Thyroid gland (tissue), 4 donors: ENCODE measurements around the gene SLC6A7. TPM values are rescaled to one million over a fixed set of nuclear protein-coding genes. Genes with fewer than 3 reads are reported as not detected.

ENCODE experiments used
- DNase-seq, 2 donors: peaks; one replicate each; pipeline ENCODE4 v3.0.0-alpha.2; 2019
- H3K27ac ChIP-seq, 3 donors: fragments of 200-600 bp; sonication (generic); 1 replicate in 2 of 3; 2 replicates in 1 of 3; pipeline ENCODE4 v1.5.1; 2016 to 2019; ENCODE audit warnings: mild to moderate bottlenecking in 1 of 3, moderate library complexity in 1 of 3
- H3K27me3 ChIP-seq: fragments of 200-600 bp; sonication (generic); one replicate; pipeline ENCODE4 v1.5.1; 2019
- H3K36me3 ChIP-seq, 2 donors: fragments of 200-600 bp; sonication (generic); one replicate each; pipeline ENCODE4 v1.5.1; 2016 to 2019
- H3K4me1 ChIP-seq, 2 donors: fragments of 200-600 bp; sonication (generic); one replicate each; pipeline ENCODE4 v1.5.1; 2017 to 2019
- H3K4me3 ChIP-seq, 3 donors: fragments of 200-600 bp; sonication (generic); replicated peaks in 1 of 3; 1 replicate in 2 of 3; 2 replicates in 1 of 3; pipeline ENCODE4 v1.5.1; 2016; ENCODE audit warnings: mild to moderate bottlenecking in 1 of 3
- H3K9me3 ChIP-seq: fragments of 200-600 bp; sonication (generic); one replicate; pipeline ENCODE4 v1.5.1; 2017
- CTCF ChIP-seq, 6 experiments: fragments of 200-600 bp in 3 of 6; fragments of 450-650 bp in 3 of 6; sonication (generic) in 3 of 6; IDR thresholded peaks; one replicate each; pipeline ENCODE4 v1.5.1; 2016 to 2019; ENCODE audit warnings: antibody characterized with exemption in 6 of 6, mild to moderate bottlenecking in 2 of 6, inconsistent platforms in 1 of 6, moderate library complexity in 1 of 6
- POLR2A ChIP-seq, 2 donors: fragments of 450-650 bp; IDR thresholded peaks; one replicate each; pipeline ENCODE4 v1.6.1; 2017; ENCODE audit warnings: antibody characterized with exemption in 2 of 2, mild to moderate bottlenecking in 2 of 2, moderate library complexity in 1 of 2
- WGBS, 2 donors: methylation state at CpG; one replicate each; pipeline ENCODE4 v1.1.5; 2017; 5-methylcytosine and 5-hydroxymethylcytosine counted together
- intact Hi-C: fragments of 100-400 bp; cut with DNase I; formaldehyde crosslinking; loops from one replicate; pipeline ENCODE4 v1.15.1; 2023
- total RNA-seq, 4 donors: library from RNA; depleted of rRNA; stranded (reverse); fragments of >200 nt; gene quantifications; one replicate each; pipeline ENCODE4 v1.2.3, GENCODE V29; 2016

The SLC6A7 gene
- total RNA-seq, 4 donors from 2014 or later: not detected

- Histone ChIP-seq H3K27me3 (peaks cover 3% of the 10 kb centered on the region), H3K9me3 (no peaks in the 10 kb centered on the region), H3K36me3 (no peaks in the 10 kb centered on the region), H3K4me3 (no peak overlapping the region), H3K4me1 (peaks cover 0 to 10% of the 10 kb centered on the region in 2 donors), H3K27ac (peak overlapping the region; percentile 38 to 49 (median 46))
- DNase-seq: no peak
- 64 to 67% methylated on average over 6 of the region's 6 CpGs for WGBS, 2 donors
- intact Hi-C loops: no loop called here
- no peak for TF ChIP-seq CTCF (IDR thresholded peaks at IDR 0.05)
- TF ChIP-seq POLR2A (IDR thresholded peaks at IDR 0.05): no peak
Observed at GRCh38 chr5:150164211-150164980, 25.5 kb upstream of the SLC6A7 start.

GRCh38 chr5:150166037-150166649 is 23.7 kb upstream of the SLC6A7 start:
- intact Hi-C loops: no loop called here
- Histone ChIP-seq H3K4me1 (peaks cover 0 to 10% of the 10 kb centered on the region in 2 donors), H3K27ac (no peak overlapping the region), H3K9me3 (no peaks in the 10 kb centered on the region), H3K4me3 (no peak overlapping the region), H3K27me3 (peaks cover 3% of the 10 kb centered on the region), H3K36me3 (no peaks in the 10 kb centered on the region)
- 64 to 68% methylated on average over 20 to 27 of the region's 27 CpGs for WGBS, 2 donors
- DNase-seq: no peak
- TF ChIP-seq CTCF (IDR thresholded peaks at IDR 0.05) (no peak), POLR2A (IDR thresholded peaks at IDR 0.05) (no peak)

GRCh38 chr5:150166650-150167511 is 23.0 kb upstream of the SLC6A7 start, which contains the start of gene CDX1:
TSS of gene CDX1 (plus strand) at chr5:150166778. CDS start at chr5:150166877, 99 bp downstream.
- H3K4me3 ChIP-seq: no peak within 1 kb of the TSS

GRCh38 chr5:150167512-150167850 is 22.4 kb upstream of the SLC6A7 start:
- TF ChIP-seq CTCF (IDR thresholded peaks at IDR 0.05): no peak
- no peak for TF ChIP-seq POLR2A (IDR thresholded peaks at IDR 0.05)
- intact Hi-C loops: no loop called here

More at GRCh38 chr5:150166650-150167511, 23.0 kb upstream of the SLC6A7 start, which contains the start of gene CDX1:
- DNase-seq: no peak
- H3K27ac ChIP-seq: no peak within 1 kb of the TSS
- intact Hi-C loops: no loop called here
- H3K4me1 ChIP-seq: peaks cover 0 to 10% of the 10 kb centered on the region in 2 donors
- peaks cover 3% of the 10 kb centered on the region for H3K27me3 ChIP-seq
- no peaks in the 10 kb centered on the region for H3K9me3 ChIP-seq
- WGBS, 2 donors: 33 to 48% methylated on average over 19 to 20 of the region's 93 CpGs
- no peak for TF ChIP-seq POLR2A (IDR thresholded peaks at IDR 0.05)
- TF ChIP-seq CTCF (IDR thresholded peaks at IDR 0.05): no peak
- no peaks in the 10 kb centered on the region for H3K36me3 ChIP-seq

More at GRCh38 chr5:150167512-150167850, 22.4 kb upstream of the SLC6A7 start:
- Histone ChIP-seq H3K27ac (no peak overlapping the region), H3K36me3 (no peaks in the 10 kb centered on the region), H3K4me1 (peaks cover 0 to 10% of the 10 kb centered on the region in 2 donors), H3K4me3 (no peak overlapping the region), H3K9me3 (no peaks in the 10 kb centered on the region), H3K27me3 (peaks cover 3% of the 10 kb centered on the region)
- WGBS, 2 donors: 50% methylated on average over 7 to 11 of the region's 15 CpGs
- DNase-seq: no peak
